CD4-positive, alpha-beta T cell treated with Interferon alpha-2 for 1 hour (primary cell): ENCODE measurements around the gene NMT2.
A peak's percentile ranks its signal among the peaks of the same experiment; 100 is the strongest.

Experiments
- DNase-seq, 2 donors: peaks; one replicate each; pipeline ENCODE4 v3.0.0-alpha.2; 2020 to 2022

Gene NMT2

GRCh38 chr10:15088428-15089261 lies 79.8 kb downstream of the NMT2 start, which contains the start of gene ACBD7:
Gene ACBD7, minus strand, starts transcription at chr10:15088776. Its CDS starts 48 bp downstream, at chr10:15088728.
- peak; percentile 71 to 83 for DNase-seq

- peak; percentile 4 to 74 for DNase-seq
These were observed 84.0 kb downstream of the NMT2 start for GRCh38 chr10:15084502-15084922.

GRCh38 chr10:15083674-15084501 lies 84.6 kb downstream of the NMT2 start:
- no peak for DNase-seq

GRCh38 chr10:15075421-15075820 lies 93.1 kb downstream of the NMT2 start:
- DNase-seq: no peak

- no peak for DNase-seq
These were observed 96.1 kb downstream of the NMT2 start for GRCh38 chr10:15072358-15072757.

- DNase-seq: no peak
These were observed 99.3 kb downstream of the NMT2 start for GRCh38 chr10:15069230-15069629.

GRCh38 chr10:15068802-15069201 lies 99.7 kb downstream of the NMT2 start:
- DNase-seq: no peak

GRCh38 chr10:15067154-15067553 lies 101.3 kb downstream of the NMT2 start:
- DNase-seq: no peak

GRCh38 chr10:15060638-15061037 lies 107.9 kb downstream of the NMT2 start:
- DNase-seq: no peak

GRCh38 chr10:15059914-15060313 lies 108.6 kb downstream of the NMT2 start:
- no peak for DNase-seq

GRCh38 chr10:15058689-15059088 lies 109.8 kb downstream of the NMT2 start:
- no peak for DNase-seq
